Right atrium auricular region (tissue), 2 donors: ENCODE results near the gene SWI5. TPM values are rescaled to one million over a fixed set of nuclear protein-coding genes. Genes with fewer than 3 reads are reported as not detected.
"Not testable (repeated sequence)": the region's sequence is repeated elsewhere in the genome, so short reads cannot be mapped to it uniquely, and the experiment has no call there.

Source experiments
- DNase-seq: peaks from one replicate; pipeline ENCODE4 v3.0.0-alpha.2; 2019; ENCODE audit warnings: low spot score
- H3K27ac ChIP-seq, 2 donors: fragments of 200-600 bp; sonication (generic); 1 replicate in 1 of 2; 2 replicates in 1 of 2; pipeline ENCODE4 v1.5.1; 2016 to 2019
- H3K27me3 ChIP-seq, 2 donors: fragments of 200-600 bp; sonication (generic); one replicate each; pipeline versions ENCODE4 v1.5.1 to v1.6.0; 2017 to 2019
- H3K36me3 ChIP-seq: fragments of 200-600 bp; sonication (generic); one replicate; pipeline ENCODE4 v1.5.1; 2016
- H3K4me1 ChIP-seq, 2 donors: fragments of 200-600 bp; sonication (generic); one replicate each; pipeline versions ENCODE4 v1.5.1 to v1.6.0; 2017 to 2019
- H3K4me3 ChIP-seq, 2 donors: fragments of 200-600 bp; sonication (generic); 1 replicate in 1 of 2; 2 replicates in 1 of 2; pipeline ENCODE4 v1.5.1; 2017 to 2019; ENCODE audit warnings: mild to moderate bottlenecking in 1 of 2, moderate library complexity in 1 of 2
- H3K9me3 ChIP-seq, 2 donors: fragments of 200-600 bp; sonication (generic); one replicate each; pipeline ENCODE4 v1.5.1; 2019
- total RNA-seq, 2 donors: library from RNA; depleted of rRNA; stranded (reverse); fragments of >200 nt; gene quantifications; one replicate each; pipeline ENCODE4 v1.1.0, GENCODE V29; 2016
- TF ChIP-seq, protein P1 (sequence below), 2 donors: fragments of 200-600 bp; sonication (generic); IDR thresholded peaks; one replicate each; pipeline ENCODE4 v1.5.1; 2019; ENCODE audit warnings: antibody characterized with exemption in 2 of 2

SWI5 gene
- total RNA-seq: 10 to 100 TPM; 21.5 to 23.0 TPM

- Histone ChIP-seq H3K27ac (peak within 1 kb of the TSS; percentile 90 to 97), H3K27me3 (no peaks in the 10 kb centered on the region), H3K9me3 (no peaks in the 10 kb centered on the region), H3K36me3 (peaks cover 22% of the 10 kb centered on the region), H3K4me3 (peak within 1 kb of the TSS; percentile 86 to 96), H3K4me1 (peaks cover 0 to 41% of the 10 kb centered on the region in 2 donors)
- DNase-seq: peak; percentile 100
- TF ChIP-seq, protein P1, sequence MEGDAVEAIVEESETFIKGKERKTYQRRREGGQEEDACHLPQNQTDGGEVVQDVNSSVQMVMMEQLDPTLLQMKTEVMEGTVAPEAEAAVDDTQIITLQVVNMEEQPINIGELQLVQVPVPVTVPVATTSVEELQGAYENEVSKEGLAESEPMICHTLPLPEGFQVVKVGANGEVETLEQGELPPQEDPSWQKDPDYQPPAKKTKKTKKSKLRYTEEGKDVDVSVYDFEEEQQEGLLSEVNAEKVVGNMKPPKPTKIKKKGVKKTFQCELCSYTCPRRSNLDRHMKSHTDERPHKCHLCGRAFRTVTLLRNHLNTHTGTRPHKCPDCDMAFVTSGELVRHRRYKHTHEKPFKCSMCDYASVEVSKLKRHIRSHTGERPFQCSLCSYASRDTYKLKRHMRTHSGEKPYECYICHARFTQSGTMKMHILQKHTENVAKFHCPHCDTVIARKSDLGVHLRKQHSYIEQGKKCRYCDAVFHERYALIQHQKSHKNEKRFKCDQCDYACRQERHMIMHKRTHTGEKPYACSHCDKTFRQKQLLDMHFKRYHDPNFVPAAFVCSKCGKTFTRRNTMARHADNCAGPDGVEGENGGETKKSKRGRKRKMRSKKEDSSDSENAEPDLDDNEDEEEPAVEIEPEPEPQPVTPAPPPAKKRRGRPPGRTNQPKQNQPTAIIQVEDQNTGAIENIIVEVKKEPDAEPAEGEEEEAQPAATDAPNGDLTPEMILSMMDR (IDR thresholded peaks at IDR 0.05): no peak
Measured at GRCh38 chr9:128276008-128276573, at the start of gene SWI5. TSS of gene SWI5 (plus strand) at chr9:128276276.

DNA sequence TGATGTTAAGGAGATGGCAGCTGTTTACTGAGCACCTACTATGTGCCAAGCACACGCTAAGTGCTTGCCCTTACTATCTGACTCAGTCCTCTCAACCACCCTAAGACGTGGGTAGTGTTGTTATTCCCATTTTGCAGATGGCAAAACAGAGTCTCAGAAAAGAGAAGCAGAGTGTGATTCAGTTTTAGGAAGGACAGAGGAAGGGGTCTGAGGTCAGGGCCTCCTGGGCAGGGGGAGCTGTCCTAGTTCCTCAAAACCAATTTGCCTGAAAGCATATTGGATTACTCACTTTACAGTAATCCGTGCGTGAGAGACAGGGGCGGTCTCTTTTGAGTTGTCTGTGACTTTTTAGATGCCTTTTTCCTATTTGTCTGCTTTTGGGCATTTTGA is 49.7 kb upstream of the SWI5 start:
- no peak overlapping the region for H3K27ac ChIP-seq
- no peak overlapping the region for H3K4me3 ChIP-seq

DNA sequence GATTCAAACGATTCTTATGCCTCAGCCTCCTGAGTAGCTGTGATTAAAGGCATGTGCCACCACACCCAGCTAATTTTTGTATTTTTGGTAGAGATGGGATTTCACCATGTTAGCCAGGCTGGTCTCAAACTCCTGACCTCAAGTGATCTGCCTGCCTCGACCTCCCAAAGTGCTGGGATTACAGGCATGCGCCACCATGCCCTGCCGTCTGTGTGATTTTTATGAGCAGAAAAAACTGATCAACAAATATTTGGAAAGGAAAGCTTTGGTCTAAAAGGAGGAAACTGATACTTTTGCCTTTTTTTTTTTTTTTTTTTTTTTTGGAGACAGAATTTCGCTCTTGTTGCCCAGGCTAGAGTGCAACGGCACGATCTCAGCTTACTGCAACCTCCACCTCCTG is 45.2 kb upstream of the SWI5 start:
- not testable (repeated sequence) for DNase-seq, H3K4me3 ChIP-seq, H3K4me1 ChIP-seq, H3K9me3 ChIP-seq, H3K27ac ChIP-seq, H3K36me3 ChIP-seq, H3K27me3 ChIP-seq

More for the DNA sequence above, 49.7 kb upstream of the SWI5 start:
- TF ChIP-seq, protein P1 (IDR thresholded peaks at IDR 0.05): no peak
- DNase-seq: no peak
- H3K4me1 ChIP-seq: no peaks in the 10 kb centered on the region
- H3K9me3 ChIP-seq: no peaks in the 10 kb centered on the region
- no peaks in the 10 kb centered on the region for H3K27me3 ChIP-seq
- H3K36me3 ChIP-seq: no peaks in the 10 kb centered on the region

DNA sequence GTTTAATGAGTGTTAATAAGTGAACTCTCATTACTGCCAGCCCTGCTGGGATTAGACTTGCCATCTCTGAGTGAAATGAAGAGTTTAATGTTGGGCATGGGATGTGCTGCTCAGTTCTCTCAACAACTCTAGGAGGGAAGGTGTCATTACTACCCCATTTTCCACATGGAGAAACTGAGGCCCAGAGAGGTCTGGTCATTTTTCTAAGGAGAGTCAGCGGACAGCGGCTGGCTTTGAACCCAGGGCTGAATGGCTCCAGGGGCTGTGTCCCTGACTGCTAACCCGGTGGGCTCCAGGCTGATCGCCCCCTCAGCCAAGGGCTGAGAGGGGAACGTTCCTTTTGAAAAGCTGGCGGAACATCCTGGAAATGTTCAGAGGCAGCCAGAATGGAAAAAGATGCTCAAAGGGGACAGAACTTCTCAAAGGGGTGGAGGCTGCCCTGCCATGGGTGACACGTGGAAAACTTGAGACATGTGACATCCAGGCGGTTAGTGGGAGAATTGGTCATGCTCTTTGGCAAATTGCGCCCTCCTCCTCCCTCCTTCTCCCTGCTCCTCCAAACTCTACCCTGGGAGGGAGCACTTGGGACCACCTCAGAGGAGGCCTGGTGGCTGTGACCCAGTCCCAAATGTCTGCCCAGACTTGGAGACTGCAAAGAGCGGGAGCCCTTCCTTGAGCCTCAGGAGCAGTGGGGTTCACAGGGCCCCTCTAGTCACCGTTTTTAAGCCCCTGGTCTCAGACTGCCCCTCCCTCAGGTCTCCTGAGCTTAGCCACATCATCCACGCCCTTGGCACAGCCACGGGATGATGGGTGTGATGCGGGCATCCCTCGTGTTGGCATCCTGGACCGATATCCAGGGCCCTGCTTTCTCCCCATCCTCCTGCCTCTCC is 44.2 kb upstream of the SWI5 start:
- Histone ChIP-seq H3K9me3 (no peaks in the 10 kb centered on the region), H3K4me3 (no peak overlapping the region), H3K4me1 (no peaks in the 10 kb centered on the region), H3K27me3 (no peaks in the 10 kb centered on the region), H3K36me3 (no peaks in the 10 kb centered on the region), H3K27ac (peak overlapping the region; percentile 46 to 48)
- TF ChIP-seq, protein P1 (IDR thresholded peaks at IDR 0.05): no peak
- peak; percentile 89 for DNase-seq

GRCh38 chr9:128232528-128233428 is 43.3 kb upstream of the SWI5 start:
- H3K4me3 ChIP-seq: no peak overlapping the region
- no peaks in the 10 kb centered on the region for H3K4me1 ChIP-seq
- no peak for DNase-seq
- peak overlapping the region; percentile 46 to 48 for H3K27ac ChIP-seq
- TF ChIP-seq, protein P1 (IDR thresholded peaks at IDR 0.05): no peak
- no peaks in the 10 kb centered on the region for H3K36me3 ChIP-seq
- H3K9me3 ChIP-seq: no peaks in the 10 kb centered on the region
- H3K27me3 ChIP-seq: no peaks in the 10 kb centered on the region
